Putamen (tissue), 1 donor: Measurements from ENCODE around the gene ATG10.

Experiments used
- DNase-seq: peaks from one replicate; pipeline ENCODE4 v3.0.0-alpha.2; 2016; ENCODE audit warnings: low spot score

The ATG10 gene

DNA sequence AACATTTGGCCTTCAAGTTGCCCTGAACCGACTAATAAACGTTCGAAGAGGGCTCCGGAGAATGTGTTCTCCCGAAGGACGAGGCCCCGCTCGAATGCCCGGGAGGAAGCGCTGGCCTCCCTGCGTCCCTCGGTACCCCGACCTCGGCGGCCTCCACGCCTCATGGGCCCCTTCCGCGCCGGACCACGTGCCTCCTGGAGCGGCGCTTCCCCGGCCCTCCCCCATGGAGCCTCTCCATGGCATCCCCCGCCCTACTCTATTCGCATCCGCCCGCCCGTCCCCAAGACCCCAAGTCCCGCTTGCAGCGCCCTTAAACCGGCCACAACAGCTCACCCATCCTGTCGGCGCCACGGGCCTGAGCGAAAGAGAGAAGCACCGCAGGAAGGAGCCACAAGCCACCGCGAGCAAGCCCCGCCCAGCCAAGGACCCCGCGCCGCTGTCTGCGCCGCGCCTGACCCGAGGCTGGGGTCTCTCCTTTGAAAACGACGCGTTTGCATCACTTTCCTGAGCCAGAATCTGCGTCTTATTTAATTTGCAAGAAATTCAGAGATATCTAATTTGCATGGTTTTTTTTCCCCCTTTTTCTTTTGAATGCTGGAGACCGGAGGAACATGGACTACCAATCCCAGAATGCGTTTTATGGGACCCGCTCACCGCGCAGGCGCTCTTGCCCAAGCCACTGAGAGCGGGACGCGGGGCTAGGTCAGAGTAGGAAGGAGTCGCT, 306.3 kb downstream of the ATG10 start, which contains the start of gene RPS23:
Gene RPS23 (minus strand): TSS at position 368 of the 724 bp plus-strand sequence. CDS start 31 bp downstream, at position 337.
- peak; percentile 93 for DNase-seq

DNA sequence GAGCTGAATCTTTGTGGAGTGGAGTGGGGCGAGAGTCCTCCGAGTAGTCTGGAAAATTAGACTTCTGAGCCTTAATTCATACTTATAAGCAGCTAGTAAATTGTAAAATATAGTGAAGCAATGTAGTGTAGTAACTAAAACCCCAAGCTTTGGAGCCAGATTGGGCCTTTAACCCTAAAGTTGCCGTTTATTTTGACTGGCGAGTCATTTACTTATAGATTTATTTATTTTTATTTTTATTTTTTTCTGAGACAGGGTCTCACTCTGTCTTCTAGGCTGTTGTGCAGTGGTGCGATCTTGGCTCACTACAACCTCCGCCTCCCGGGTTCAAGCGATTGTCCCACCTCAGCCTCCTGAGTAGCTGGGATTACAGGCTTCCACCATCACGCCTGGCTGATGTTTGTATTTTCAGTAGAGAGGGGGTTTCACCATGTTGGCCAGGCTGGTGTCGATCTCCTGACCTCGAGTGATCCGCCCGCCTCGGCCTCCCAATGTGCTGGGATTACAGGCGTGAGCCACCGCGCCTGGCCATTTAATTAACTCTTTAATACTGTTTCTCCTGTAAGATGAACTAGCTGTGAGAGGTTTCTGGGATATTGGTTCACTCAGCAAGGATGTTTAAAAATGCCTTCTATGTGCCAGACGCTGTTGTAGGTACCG, 307.0 kb downstream of the ATG10 start:
- no peak for DNase-seq

DNA sequence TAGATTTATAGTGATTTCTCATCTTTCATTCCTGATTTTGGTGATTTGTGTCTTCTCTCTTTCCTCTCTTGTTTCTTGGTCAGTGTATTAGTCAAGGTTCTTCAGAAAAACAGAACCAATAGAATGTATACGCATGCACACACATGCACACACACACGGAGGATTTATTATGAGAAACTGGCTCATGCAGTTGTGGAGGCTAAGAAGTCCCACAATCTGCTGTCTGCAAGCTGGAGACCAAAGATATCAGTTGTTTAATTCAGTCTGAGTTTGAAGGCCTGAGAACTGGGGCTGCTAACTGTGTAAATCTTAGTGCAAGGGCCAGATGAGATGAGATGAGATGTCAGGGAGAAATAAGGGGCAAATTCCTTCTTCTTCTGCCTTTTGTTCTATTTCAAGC, 312.1 kb downstream of the ATG10 start:
- no peak for DNase-seq

GRCh38 chr5:82285206-82285605, 313.4 kb downstream of the ATG10 start:
- DNase-seq, result no peak

- DNase-seq, result peak; percentile 50
Observed at GRCh38 chr5:82287625-82288024, 315.8 kb downstream of the ATG10 start.

GRCh38 chr5:82290005-82290404, 318.2 kb downstream of the ATG10 start:
- no peak for DNase-seq

DNA sequence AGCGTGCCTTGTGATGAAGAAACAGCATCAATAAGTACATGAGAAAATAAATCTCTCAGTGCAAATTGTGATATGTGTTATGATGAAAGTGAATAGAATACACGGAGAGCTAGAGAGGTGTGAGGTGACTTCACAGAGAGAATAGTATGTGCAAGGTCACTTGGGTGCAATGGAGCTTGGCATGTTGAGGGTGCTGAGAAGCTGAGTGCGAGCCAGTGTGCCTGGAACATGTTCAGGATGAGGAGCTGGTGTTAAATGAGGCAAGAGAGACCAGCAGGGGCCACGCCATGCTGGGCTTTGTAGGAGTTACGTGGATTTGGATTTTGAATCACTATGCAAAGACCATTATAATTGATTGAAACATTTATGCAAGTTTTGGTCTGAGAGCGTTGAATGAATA, 319.1 kb downstream of the ATG10 start:
- no peak for DNase-seq

DNA sequence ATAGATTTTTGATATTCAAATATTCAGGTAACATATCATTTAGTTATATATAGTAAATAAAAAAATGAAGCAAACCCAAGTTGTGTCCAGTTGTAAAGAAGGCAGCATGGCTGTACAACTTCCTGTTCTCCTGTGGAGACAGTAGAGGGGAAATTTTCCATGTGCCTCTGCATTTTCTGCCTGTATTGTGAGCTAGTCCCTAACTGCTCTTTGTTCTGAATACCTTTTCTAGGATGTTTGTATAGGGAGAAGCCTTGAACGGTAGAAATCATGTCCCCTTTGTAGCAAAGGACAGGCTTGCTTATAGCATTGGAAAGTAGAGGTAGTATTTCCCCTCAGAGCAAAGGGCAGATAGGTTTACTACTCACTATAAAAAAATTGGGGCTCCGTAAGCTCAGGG, 319.6 kb downstream of the ATG10 start:
- no peak for DNase-seq

- DNase-seq, result no peak
Observed at GRCh38 chr5:82295144-82295543, 323.3 kb downstream of the ATG10 start.

DNA sequence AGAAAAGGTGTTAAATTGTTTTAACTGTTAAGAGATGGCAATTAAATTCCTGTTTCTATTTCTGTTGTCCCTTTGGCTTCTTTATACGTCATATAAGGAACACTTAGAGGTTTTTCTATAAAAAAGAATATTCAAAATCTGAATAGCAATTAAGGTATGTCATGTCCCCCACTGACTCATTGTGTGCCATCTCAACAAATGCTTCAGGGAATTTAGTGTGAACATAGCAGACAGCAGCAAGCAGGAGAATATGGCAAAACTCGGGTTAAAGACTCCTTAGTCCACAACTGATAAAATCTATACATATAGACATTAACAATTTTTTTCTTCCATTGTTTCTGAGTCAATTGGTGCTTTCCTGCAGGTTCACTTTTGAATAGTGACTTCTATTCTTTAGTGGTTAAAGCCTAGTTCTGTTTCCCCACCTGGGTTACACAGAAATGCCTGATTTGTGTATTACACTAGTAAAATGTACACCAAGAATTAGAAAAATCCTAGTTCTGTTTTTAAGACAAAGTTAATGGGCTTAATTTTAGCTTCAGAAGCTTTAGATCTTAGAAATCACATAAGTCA, 324.2 kb downstream of the ATG10 start:
- no peak for DNase-seq

DNA sequence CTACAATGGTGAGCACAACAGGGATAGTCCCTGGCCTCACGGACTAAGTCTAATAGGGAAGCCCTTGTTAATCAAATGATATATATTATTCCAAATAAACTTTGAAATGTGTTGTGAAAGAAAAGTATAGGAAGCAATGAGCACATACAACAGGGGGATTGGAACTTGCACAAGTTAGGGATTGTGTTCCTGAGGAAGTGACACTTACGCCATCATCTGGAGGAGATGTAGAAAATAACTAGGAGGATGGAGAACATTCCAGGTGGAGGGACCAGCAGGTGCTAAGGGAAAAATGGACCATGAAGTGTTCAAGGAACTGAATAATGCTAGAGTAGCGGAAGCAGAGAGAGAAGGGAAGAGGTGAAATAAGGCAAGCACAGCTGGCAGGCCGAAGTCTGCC, 325.1 kb downstream of the ATG10 start:
- DNase-seq, result no peak

- DNase-seq, result no peak
Observed at GRCh38 chr5:82297711-82298110, 325.9 kb downstream of the ATG10 start.

DNA sequence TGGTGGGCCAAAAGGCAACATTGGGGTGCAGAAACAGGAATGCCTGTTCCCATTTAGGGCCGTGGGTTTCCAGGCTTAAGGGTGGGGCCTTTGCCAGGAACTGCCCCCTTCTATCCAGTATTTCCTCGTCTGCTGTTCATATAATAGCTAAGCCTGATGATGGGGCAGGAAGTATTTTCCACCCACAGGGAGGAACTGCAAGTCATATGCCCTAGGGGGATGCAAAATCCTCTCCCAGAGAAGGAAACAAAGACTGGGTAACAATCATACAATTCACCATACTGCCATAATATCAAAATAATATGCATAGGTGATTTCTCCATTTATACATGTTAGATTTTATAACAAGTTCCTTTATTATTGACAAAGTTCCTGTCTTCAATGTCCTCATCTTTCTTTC, 326.8 kb downstream of the ATG10 start:
- no peak for DNase-seq

GRCh38 chr5:82301190-82301589, 329.4 kb downstream of the ATG10 start:
- no peak for DNase-seq
